Liver (tissue), 9 donors: Measurements from ENCODE around the gene ARGLU1. TPM values are rescaled to one million over a fixed set of nuclear protein-coding genes. Genes with fewer than 3 reads are reported as not detected.

Experiments
- DNase-seq: peaks from one replicate; pipeline ENCODE4 v3.0.0-alpha.2; 2017; ENCODE audit warnings: low spot score
- H3K27ac ChIP-seq, 2 donors: one replicate each; pipeline ENCODE4 v1.7.0; 2013; ENCODE audit warnings: inconsistent platforms in 2 of 2, low read length in 2 of 2, control low read depth in 1 of 2, low read depth in 1 of 2, mild to moderate bottlenecking in 1 of 2
- H3K27me3 ChIP-seq, 4 donors: one replicate each; pipeline versions ENCODE4 v1.6.1 to v1.7.0; 2013; ENCODE audit warnings: low read length in 3 of 4, inconsistent platforms in 1 of 4, mild to moderate bottlenecking in 1 of 4, moderate library complexity in 1 of 4; ENCODE audit not compliant: control insufficient read depth in 4 of 4, insufficient read depth in 4 of 4
- H3K36me3 ChIP-seq, 4 donors: one replicate each; pipeline versions ENCODE4 v1.6.1 to v1.7.0; 2013; ENCODE audit warnings: low read length in 3 of 4, mild to moderate bottlenecking in 3 of 4, low read depth in 1 of 4, moderate library complexity in 1 of 4; ENCODE audit not compliant: control insufficient read depth in 4 of 4, insufficient read depth in 3 of 4
- H3K4me1 ChIP-seq, 4 donors: one replicate each; pipeline versions ENCODE4 v1.6.1 to v1.7.0; 2013; ENCODE audit warnings: low read length in 3 of 4, mild to moderate bottlenecking in 3 of 4, moderate library complexity in 1 of 4; ENCODE audit not compliant: control insufficient read depth in 4 of 4, insufficient read depth in 4 of 4
- H3K4me3 ChIP-seq, 3 donors: one replicate each; pipeline versions ENCODE4 v1.6.1 to v1.7.0; 2013; ENCODE audit warnings: low read length in 3 of 3, control low read depth in 1 of 3, low read depth in 1 of 3, mild to moderate bottlenecking in 1 of 3
- H3K9ac ChIP-seq, 2 donors: one replicate each; pipeline ENCODE4 v1.7.0; 2013; ENCODE audit warnings: low read length in 2 of 2, mild to moderate bottlenecking in 2 of 2, moderate library complexity in 2 of 2, control low read depth in 1 of 2, low read depth in 1 of 2
- H3K9me3 ChIP-seq, 4 donors: one replicate each; pipeline versions ENCODE4 v1.6.1 to v1.7.0; 2013; ENCODE audit warnings: low read length in 3 of 4; ENCODE audit not compliant: control insufficient read depth in 4 of 4
- CTCF ChIP-seq: fragments of 150-350 bp; IDR thresholded peaks from 2 replicates; pipeline ENCODE4 v1.5.1; 2017; ENCODE audit warnings: improper control_type of control experiment, low read depth, low read length; ENCODE audit not compliant: missing input control
- EGR1 ChIP-seq, 2 donors: IDR thresholded peaks; 2 replicates each; pipeline ENCODE4 v1.6.1; 2016 to 2018; ENCODE audit warnings: antibody characterized with exemption in 2 of 2, low read depth in 2 of 2
- FOXA1 ChIP-seq: IDR thresholded peaks from 2 replicates; pipeline ENCODE4 v1.6.1; 2016; ENCODE audit warnings: antibody characterized with exemption
- FOXA2 ChIP-seq: IDR thresholded peaks from 2 replicates; pipeline ENCODE4 v1.6.1; 2016; ENCODE audit warnings: antibody characterized with exemption
- GABPA ChIP-seq, 2 donors: IDR thresholded peaks in 1 of 2; conservative IDR thresholded peaks in 1 of 2; 2 replicates each; pipeline ENCODE4 v1.6.1; 2016; ENCODE audit warnings: antibody characterized with exemption in 2 of 2, mild to moderate bottlenecking in 1 of 2, moderate library complexity in 1 of 2
- HNF4A ChIP-seq, 2 donors: conservative IDR thresholded peaks; 2 replicates each; pipeline ENCODE4 v1.6.1; 2016; ENCODE audit warnings: antibody characterized with exemption in 2 of 2, mild to moderate bottlenecking in 2 of 2
- HNF4G ChIP-seq: IDR thresholded peaks from 2 replicates; pipeline ENCODE4 v1.6.1; 2016; ENCODE audit warnings: antibody characterized with exemption
- JUND ChIP-seq, 2 donors: IDR thresholded peaks; 2 replicates each; pipeline ENCODE4 v1.6.1; 2016; ENCODE audit warnings: antibody characterized with exemption in 2 of 2
- NR2F2 ChIP-seq: IDR thresholded peaks from 2 replicates; pipeline ENCODE4 v1.6.1; 2016; ENCODE audit warnings: antibody characterized with exemption
- RAD21 ChIP-seq, 2 donors: IDR thresholded peaks; 2 replicates each; pipeline ENCODE4 v1.6.1; 2016; ENCODE audit warnings: antibody characterized with exemption in 2 of 2, mild to moderate bottlenecking in 2 of 2
- RXRA ChIP-seq, 2 donors: IDR thresholded peaks; 2 replicates each; pipeline ENCODE4 v1.6.1; 2017 to 2018; ENCODE audit warnings: antibody characterized with exemption in 2 of 2, mild to moderate bottlenecking in 1 of 2
- SP1 ChIP-seq: IDR thresholded peaks from 2 replicates; pipeline ENCODE4 v1.6.1; 2018; ENCODE audit warnings: antibody characterized with exemption, mild to moderate bottlenecking
- TAF1 ChIP-seq: conservative IDR thresholded peaks from 2 replicates; pipeline ENCODE4 v1.6.1; 2016; ENCODE audit warnings: antibody characterized with exemption, mild to moderate bottlenecking
- YY1 ChIP-seq: IDR thresholded peaks from 2 replicates; pipeline ENCODE4 v1.6.1; 2016; ENCODE audit warnings: antibody characterized with exemption, mild to moderate bottlenecking
- ZBTB33 ChIP-seq: IDR thresholded peaks from 2 replicates; pipeline ENCODE4 v1.6.1; 2016; ENCODE audit warnings: antibody characterized with exemption
- WGBS: extraction: QIAGEN DNeasy Blood & Tissue Kit; methylation state at CpG from one replicate; pipeline ENCODE4 v1.1.7; 2013; 5-methylcytosine and 5-hydroxymethylcytosine counted together
- polyA plus RNA-seq, 2 donors: library from polyadenylated mRNA; stranded (reverse) in 1 of 2; unstranded in 1 of 2; fragments of 200-250 nt in 1 of 2; fragments of >200 nt in 1 of 2; fragmentation: Nextera tagmentation in 1 of 2; extraction: Ambion mirVana in 1 of 2; gene quantifications; one replicate each; pipeline versions ENCODE4 v1.2.1 to v1.2.3, GENCODE V29; 2013 to 2015
- total RNA-seq, 2 donors: library from RNA; depleted of rRNA; stranded (reverse); fragments of >200 nt; gene quantifications; one replicate each; pipeline ENCODE4 v1.2.3, GENCODE V29; 2014
- TF ChIP-seq, protein P1 (sequence below): IDR thresholded peaks from 2 replicates; pipeline ENCODE4 v1.6.1; 2016; ENCODE audit warnings: antibody characterized with exemption, mild to moderate bottlenecking
- donor health status: healthy.
- donor health status: healthy.
- donor health status: healthy.
- donor health status: healthy.
- donor health status: healthy.

Gene ARGLU1
- total and polyA plus RNA-seq, 4 donors = 16.7 to 50.8 (median 30.1) TPM

- TF ChIP-seq, protein P1, sequence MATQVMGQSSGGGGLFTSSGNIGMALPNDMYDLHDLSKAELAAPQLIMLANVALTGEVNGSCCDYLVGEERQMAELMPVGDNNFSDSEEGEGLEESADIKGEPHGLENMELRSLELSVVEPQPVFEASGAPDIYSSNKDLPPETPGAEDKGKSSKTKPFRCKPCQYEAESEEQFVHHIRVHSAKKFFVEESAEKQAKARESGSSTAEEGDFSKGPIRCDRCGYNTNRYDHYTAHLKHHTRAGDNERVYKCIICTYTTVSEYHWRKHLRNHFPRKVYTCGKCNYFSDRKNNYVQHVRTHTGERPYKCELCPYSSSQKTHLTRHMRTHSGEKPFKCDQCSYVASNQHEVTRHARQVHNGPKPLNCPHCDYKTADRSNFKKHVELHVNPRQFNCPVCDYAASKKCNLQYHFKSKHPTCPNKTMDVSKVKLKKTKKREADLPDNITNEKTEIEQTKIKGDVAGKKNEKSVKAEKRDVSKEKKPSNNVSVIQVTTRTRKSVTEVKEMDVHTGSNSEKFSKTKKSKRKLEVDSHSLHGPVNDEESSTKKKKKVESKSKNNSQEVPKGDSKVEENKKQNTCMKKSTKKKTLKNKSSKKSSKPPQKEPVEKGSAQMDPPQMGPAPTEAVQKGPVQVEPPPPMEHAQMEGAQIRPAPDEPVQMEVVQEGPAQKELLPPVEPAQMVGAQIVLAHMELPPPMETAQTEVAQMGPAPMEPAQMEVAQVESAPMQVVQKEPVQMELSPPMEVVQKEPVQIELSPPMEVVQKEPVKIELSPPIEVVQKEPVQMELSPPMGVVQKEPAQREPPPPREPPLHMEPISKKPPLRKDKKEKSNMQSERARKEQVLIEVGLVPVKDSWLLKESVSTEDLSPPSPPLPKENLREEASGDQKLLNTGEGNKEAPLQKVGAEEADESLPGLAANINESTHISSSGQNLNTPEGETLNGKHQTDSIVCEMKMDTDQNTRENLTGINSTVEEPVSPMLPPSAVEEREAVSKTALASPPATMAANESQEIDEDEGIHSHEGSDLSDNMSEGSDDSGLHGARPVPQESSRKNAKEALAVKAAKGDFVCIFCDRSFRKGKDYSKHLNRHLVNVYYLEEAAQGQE = no peak
- no peak for TF ChIP-seq TAF1
- TF ChIP-seq HNF4A (conservative IDR thresholded peaks at IDR 0.05) = no peak
- TF ChIP-seq FOXA2 = no peak
- TF ChIP-seq NR2F2 = no peak
Observed at GRCh38 chr13:106561551-106562170, 6.3 kb downstream of the ARGLU1 start (continued).

- Histone ChIP-seq H3K27me3 (no peaks in the 10 kb centered on the region), H3K4me1 (peaks cover 5 to 16% (median 10%) of the 10 kb centered on the region in 4 donors), H3K9me3 (no peaks in the 10 kb centered on the region), H3K36me3 (peaks cover 4 to 23% (median 10%) of the 10 kb centered on the region in 4 donors), H3K27ac (no peak overlapping the region), H3K4me3 (no peak overlapping the region), H3K9ac (no peak overlapping the region)
- 69% methylated on average over 1 of the region's 1 CpG for WGBS
- DNase-seq = no peak
- TF ChIP-seq GABPA (IDR thresholded peaks at IDR 0.05 in 1 of 2, conservative IDR thresholded peaks at IDR 0.05 in 1 of 2) (no peak), JUND (IDR thresholded peaks at IDR 0.05) (no peak), EGR1 (IDR thresholded peaks at IDR 0.05; ENCODE audit: low read depth in 2 of 2) (no peak), CTCF (no peak), RXRA (IDR thresholded peaks at IDR 0.05) (no peak), RAD21 (IDR thresholded peaks at IDR 0.05) (no peak), YY1 (no peak), HNF4A (conservative IDR thresholded peaks at IDR 0.05) (no peak), HNF4G (no peak), FOXA1 (no peak), ZBTB33 (no peak), TAF1 (no peak), SP1 (no peak), NR2F2 (no peak)
Observed at GRCh38 chr13:106560821-106561220, 7.1 kb downstream of the ARGLU1 start.
